GM12874 (cell line): ENCODE results near the gene C7orf25.

Experiments used
- CTCF ChIP-seq: IDR thresholded peaks from 2 replicates; pipeline ENCODE4 v1.5.1; 2011; ENCODE audit warnings: low read depth, mild to moderate bottlenecking, control low read depth, low read length, moderate library complexity; ENCODE audit not compliant: insufficient read depth

Gene C7orf25

GRCh38 chr7:42886893-42887505, 24.9 kb downstream of the C7orf25 start:
- no peak for TF ChIP-seq CTCF

GRCh38 chr7:42886129-42886528, 25.7 kb downstream of the C7orf25 start:
- 0 out of 2 replicates have a peak, but pooled peaks have one; percentile 2 for TF ChIP-seq CTCF

- no peak for TF ChIP-seq CTCF
Observed at GRCh38 chr7:42883950-42884349, 27.9 kb downstream of the C7orf25 start.

- TF ChIP-seq CTCF = no peak
Observed at GRCh38 chr7:42880392-42880791, 31.5 kb downstream of the C7orf25 start.

GRCh38 chr7:42878303-42878702, 33.6 kb downstream of the C7orf25 start:
- no peak for TF ChIP-seq CTCF

- no peak for TF ChIP-seq CTCF
Observed at GRCh38 chr7:42877862-42878261, 34.0 kb downstream of the C7orf25 start.

GRCh38 chr7:42876182-42877068, 35.4 kb downstream of the C7orf25 start:
- TF ChIP-seq CTCF = peak; percentile 71
